Measurements from ENCODE around the gene PARVA.

Gene PARVA

DNA sequence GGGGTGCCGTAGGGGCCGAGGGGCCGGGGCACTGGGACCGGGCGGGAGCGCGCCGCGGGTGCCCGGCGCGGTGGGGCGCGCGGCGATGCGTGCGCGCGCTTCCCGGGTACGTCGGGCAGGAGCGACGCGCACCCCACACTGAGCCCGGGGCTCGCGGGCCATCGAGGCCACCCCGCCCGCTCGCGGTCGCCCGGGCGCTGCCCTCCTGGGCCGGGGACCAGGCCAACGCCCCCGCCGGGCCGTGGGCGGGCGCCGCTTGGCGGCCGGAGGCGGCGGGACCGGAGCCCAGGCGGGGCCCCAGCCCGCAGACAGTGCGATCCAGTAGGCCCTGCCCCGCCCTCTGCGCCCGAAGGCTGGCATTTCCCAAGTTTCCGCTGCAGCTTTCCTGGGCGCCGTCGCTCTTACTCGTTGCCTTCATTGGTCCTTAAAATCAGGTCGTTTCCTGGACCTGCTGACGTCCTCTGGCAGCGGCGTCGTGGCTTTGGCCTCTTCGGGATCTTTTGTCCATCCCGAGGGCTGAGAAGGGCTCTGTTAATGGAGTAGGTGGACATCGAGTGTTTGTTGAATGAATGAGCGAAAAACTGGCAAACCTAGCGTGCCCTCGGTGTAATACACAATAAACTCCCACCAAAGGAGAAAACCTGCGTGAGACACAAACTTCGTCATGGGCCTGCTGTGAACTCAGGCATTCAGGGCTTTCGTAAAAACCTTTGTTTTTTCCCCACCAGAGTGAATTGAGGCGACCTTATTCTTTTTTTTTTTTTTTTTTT is 638 bp downstream of the PARVA start:
- no peak for DNase-seq

DNA sequence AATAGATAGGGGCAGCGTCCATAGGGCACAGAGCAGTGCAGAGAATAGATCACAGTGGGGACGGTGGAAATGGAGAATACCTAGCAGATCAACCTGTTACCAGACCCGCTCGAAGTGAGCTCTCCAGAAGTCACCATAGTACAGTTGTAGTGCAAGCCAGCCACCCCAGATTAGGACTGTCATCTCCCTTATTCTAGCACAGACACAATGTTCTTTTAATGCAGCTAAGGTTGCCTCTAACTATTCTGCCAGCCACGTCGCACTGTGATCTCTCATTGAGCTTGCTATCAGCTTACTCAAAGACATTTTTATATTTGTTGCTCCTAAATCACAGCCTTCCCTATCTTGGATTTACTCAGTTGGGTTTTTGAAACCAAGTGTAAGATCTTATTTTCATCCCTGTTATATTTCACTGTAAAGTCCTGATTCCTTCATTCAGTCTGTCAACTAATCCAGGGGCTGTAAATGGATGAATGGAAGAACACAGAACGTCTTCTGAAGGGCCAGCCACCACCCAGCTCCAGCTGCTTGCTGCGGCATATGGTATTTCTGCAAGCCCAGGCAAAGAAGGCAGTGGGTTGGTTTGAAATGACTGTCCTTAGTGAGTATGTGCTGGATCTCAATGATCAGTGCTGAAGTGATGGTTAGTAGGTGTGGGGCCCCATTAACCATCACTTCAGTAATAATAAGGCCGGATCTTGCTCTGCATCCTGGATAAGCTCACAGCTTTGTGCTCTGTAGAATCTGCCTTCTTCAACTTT is 3.4 kb downstream of the PARVA start:
- no peak for DNase-seq

DNA sequence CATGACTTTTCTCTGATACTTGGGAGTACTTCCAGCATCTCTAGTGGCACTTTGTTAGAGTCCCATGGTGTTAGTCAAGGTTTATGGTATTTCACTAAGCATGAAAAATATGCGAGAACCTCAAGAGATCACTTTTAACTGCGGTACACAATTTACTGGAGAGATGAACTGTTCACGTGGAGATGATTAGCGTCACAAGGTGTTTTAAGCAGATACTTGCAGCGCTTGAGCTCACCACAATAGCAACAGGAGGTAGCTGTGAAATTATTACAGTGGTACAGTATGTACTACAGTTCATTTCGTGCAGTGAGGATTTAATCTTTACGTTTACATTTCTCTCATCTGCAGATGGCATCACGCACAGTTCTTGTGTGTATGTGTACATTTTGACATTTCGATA is 4.5 kb downstream of the PARVA start:
- DNase-seq: no peak

DNA sequence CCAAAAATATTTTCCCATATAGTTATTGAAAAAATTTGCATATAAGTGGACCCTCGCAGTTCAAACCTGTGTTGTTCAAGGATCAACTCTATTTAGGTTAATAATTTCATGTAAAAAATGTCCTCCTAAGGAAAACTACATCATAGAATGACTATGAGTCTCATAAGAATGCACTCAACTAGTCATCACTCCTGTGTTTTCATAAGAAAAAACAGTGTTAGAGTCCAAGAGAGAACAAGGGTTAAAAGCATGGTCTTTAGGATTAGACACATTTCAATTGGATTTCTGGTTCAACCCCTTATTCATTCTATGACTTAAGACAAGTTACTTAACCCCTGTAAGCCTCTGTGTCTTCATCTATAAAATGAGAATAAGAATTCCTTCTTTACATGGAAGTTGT is 5.1 kb downstream of the PARVA start:
- no peak for DNase-seq

DNA sequence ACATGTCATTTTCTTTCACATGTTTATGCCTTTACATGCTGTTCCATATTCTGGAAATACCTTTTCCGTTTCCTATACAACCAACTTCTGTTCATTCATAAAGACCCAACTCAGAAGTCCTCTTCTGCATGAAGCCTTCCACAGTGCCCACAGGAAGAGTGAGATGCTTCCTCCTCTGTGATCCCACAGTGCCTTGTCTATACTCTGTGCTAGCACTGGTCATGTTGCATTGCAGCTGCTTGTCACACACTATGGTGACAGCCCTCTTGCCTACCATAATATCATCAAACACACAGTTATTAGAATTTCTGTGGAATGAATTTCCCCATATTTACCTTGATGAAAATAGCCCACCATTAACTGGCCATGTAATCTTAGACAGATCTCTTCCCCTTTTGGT is 8.9 kb downstream of the PARVA start:
- DNase-seq: no peak

DNA sequence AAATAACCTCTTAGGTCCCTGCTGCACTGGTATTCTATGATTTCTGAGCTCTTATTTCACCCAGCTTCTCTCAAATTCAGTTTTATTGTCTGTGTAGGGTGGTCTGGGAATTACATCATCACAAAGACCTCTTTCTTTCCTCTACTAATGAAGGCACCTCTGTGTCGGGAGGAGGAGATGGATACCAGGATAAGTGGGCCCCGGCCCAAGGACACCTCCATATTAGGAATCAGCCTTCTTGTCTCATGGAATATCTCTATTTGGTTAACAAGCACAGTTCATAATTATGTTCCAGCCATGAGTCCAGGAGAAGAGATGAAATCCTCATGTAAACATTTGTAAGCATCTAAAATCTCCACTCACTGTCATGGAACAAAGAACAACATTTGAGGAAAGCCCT is 9.4 kb downstream of the PARVA start:
- DNase-seq: no peak

DNA sequence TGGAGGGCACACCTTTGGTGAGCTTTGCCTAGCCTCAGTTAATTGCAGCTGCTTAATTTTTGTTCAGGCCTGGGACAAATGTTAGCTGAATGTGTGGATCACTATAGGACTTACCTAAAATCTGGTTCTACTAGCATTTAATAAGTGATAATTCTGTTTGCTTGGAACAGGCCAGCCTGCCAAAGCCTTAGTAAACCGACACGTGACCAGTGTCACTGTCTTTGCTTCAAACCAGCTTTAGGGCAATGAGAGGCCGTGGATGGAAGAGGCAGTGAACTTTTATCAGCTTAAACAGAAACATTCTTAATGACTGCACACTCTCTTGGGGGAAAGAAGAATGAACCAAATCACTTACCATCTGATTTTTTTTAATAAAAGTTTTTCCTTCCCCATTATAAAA is 10.8 kb downstream of the PARVA start:
- DNase-seq: no peak

DNA sequence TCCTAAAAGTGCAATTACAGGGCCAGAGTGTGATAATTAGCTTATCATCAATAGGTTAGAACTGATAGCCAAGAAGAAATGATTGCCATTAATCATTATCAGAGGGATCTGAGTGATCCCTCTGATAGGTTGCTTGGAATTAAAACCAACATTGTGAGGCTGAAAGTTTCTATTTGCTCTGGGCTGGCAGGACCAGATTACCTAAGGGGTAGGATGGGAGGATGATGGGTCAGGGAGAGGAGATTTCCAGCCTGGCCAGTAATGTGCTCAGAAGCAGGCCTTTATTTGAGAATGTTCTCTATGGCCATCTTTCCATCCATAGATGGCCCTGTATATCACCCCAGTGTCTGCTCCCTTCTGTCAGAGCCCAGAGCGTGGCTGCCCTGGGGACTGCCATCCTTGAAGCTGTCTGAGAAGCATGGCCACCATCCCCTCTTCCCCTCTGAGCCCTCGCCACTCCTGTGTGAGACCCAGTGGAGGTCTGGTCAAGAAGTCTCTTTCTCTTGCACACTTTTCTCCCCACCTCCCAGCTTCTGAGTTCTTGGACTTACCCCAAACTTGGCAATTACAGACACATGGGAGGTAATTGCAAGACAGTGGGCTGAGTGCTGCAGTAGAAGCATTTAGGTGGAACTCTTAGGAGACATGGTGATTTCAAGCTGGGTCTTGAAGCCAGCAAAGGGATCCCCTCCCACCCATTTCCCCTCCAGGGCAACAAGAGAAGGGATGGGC is 11.7 kb downstream of the PARVA start:
- DNase-seq: no peak

DNA sequence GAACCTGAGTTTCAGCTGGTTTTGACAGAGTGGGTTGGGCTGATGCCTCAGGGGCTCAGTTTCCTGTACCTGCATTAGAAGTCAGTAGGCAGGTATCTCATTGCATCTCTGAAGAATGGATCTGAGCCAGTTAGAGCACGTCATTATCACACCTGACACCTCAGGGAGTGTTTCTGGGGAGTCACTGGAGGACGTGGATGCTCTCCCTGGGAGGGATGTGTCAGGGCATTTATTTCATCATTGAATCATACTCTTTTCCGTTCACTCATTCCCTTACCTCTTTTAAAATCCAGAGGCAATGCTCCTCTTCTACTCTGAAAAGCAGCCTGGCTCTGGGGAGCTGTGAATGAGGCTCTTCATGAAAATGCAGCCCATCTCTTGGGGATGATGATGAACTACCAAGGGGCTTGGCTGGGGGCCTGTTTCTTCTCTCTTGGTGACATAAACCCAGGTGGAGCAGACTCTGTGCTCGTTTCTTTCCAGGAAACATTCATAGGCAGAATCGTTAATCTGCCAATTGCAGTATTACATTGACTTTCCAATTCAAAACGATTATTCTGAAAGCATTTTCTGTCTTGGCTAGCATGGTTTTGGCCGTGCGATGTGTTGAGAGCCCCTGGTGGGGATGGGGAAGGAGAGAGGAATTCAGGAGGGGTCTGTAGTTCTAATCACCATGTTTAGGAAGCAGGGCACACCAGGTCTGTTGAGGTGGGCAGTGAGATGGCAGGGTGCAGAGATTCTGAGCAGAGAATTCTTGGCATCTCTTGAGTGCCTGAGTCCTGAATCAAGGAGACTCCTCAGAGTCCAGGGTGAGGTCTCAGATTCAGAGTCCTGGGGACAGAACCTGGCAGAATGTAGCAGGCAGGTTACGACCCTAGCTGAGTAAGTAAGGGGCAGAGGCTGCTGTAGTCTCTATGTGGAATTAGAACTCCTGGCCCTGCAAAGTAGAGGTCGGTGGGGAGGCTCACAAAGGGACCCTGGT is 12.6 kb downstream of the PARVA start:
- no peak for DNase-seq

DNA sequence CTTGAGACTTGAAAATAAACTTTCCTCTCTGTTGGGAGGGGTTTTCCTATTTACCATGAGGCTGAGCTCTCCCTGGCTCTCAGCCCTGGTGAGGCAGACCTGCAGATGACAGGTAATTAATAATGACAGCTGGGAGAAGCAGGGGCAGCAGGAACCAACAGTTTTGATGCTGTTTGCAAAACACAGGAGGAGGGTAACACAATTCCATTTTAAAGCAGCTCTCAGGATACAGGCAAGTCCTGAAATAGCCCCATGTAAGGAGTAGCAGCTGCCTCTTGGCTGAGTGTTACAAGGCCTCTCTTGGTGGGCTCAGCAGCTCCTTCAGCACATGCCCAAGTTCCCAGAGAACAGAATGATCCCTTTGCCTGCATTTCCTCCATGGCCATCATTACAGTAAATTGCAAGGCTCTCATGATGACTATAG is 13.3 kb downstream of the PARVA start:
- DNase-seq: no peak

DNA sequence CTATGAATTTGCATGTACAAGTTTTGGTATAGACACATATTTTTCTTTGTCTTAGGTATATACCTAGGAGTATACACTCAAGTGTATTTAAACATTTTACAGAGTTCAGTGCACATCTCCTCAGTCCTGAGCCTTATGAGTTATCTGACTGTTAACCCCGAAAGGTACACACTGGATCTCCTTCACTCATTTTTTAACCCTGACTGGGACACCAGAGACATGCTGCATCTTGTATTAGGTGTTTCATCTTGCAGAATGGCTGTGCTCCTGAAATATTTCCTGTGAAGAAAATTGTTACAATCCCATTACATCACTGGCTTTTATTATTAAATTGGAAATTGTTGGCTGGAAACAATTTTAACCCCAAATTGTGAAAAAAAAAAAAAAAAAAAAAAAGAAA is 15.3 kb downstream of the PARVA start:
- DNase-seq: no peak

DNA sequence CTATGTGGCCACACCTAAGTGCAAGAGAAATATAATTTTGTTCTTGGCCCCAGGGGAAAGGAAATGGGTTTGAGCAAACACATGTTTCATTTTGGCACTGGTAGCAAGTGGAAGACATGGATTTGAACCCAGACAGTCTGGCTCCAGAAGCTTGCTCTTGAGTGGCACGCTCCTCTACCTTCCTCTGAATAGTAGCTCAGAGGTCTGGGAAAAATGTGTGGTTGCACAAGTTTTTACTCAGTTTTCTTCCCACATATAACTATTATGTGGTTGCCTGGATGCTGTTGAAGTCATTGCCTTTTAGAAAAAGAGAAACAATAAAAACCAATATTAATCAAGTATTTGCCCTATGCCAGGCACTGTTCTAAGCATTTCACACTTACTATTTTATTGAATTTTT is 16.3 kb downstream of the PARVA start:
- no peak for DNase-seq

DNA sequence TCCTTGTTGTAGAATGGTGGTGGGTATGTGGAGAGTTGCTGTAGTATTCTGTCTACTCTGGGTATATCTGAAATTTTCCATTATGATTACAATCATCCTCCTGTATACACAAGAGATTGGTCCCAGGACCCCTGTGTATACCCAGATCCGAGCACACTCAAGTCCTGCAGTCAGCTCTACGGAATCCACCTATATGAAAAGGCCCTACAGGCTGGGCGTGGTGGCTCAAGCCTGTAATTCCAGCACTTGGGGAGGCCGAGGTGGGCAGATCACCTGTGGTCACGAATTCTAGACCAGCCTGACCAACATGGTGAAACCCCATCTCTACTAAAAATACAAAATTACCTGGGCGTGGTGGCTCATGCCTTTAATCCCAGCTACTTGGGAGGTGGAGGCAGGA is 17.2 kb downstream of the PARVA start:
- DNase-seq: no peak

DNA sequence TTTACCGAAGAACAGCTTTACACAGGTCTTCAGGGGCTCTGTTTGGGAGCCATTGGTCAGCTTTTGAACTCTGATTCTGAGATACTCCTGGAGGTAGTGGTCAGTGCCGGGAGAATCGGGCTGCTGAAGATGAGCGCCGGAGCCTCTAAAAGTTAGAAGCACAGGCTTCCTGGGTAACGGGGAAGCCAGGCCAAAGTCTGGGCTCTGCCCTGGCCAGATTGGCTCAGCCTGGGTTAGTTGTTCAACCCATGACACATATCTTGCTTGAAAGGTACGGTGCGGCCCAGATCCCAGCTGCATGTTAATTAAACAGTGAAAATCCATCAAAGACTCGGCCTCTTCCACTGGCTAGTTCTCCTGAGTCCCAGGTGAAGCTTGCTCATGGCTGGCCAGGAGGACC is 18.0 kb downstream of the PARVA start:
- DNase-seq: no peak

DNA sequence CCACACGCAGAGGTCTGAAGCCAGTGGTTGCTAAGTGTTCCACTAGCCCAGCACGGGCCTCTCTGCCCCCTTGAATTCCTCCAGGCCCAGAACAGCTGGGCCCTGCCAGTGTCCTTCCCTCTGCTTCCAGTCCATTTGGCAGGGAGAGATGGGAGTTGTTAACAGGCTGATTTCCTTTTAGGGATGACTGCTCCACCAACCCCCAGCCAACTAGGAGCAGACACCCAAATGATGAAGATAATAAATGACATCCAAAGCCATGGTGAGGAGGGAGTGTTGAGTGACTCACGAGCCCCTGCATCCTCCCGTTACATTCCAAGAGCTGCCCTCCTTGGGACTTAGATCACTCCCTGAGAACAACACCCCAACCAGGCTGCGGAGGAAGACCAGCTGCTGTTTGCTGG is 20.6 kb downstream of the PARVA start:
- DNase-seq: no peak

DNA sequence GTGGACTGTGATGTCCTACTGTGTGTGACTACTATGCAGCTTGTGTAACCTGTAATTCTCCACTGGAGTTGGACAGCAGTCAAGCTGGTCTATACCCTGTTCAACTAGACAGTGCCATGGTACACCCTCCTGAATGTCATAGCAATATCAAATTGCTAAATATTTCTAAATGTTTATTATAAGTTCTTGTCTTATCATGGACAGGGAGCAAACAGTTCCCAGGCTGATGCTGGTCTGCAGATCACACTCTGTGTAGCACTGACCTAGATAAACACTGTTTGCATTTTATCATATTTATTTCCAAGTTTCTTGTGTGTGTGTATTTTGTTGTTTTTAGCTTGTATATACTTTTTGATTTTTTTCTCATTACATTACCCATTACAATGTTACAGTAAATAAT is 22.0 kb downstream of the PARVA start:
- DNase-seq: no peak

DNA sequence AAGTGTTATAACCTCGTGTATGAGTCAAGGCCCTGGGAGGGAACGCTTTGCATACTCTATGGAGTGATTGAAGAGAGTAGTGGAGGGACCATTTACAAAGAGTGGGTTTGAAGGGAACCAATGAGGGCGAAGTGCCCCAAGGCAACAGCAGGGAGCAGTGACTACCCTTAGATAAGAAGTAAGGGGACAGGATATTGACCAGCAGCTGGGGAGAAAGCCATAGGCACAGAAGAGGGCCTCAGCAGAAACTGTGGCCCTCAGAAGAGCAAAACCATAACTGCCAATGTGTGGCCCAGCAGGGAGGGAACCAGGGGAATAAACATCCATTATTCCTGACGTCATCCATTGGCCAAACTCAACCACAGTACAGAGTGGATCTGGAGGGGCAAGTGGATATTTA is 24.7 kb downstream of the PARVA start:
- DNase-seq: no peak

DNA sequence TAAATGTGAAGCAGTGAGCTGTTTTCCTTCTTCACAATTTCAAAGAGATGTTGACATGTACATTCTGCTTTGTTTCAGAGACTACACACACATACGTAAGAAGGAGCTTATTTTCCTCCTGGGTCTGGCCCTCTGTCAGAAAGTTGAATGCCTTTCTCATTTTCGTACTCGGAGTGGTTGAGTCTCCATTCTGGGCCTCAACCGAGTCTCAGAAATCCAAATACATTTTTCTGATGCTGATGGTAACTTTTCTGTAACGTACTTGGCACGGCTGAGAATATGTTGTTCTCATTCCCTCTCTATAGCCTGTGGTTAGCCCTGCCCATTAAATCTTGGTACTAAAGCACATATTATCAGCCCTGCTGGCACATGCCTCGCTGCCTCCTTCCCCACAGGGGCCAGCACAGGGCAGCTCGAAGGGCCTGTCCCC is 25.3 kb downstream of the PARVA start:
- no peak for DNase-seq

DNA sequence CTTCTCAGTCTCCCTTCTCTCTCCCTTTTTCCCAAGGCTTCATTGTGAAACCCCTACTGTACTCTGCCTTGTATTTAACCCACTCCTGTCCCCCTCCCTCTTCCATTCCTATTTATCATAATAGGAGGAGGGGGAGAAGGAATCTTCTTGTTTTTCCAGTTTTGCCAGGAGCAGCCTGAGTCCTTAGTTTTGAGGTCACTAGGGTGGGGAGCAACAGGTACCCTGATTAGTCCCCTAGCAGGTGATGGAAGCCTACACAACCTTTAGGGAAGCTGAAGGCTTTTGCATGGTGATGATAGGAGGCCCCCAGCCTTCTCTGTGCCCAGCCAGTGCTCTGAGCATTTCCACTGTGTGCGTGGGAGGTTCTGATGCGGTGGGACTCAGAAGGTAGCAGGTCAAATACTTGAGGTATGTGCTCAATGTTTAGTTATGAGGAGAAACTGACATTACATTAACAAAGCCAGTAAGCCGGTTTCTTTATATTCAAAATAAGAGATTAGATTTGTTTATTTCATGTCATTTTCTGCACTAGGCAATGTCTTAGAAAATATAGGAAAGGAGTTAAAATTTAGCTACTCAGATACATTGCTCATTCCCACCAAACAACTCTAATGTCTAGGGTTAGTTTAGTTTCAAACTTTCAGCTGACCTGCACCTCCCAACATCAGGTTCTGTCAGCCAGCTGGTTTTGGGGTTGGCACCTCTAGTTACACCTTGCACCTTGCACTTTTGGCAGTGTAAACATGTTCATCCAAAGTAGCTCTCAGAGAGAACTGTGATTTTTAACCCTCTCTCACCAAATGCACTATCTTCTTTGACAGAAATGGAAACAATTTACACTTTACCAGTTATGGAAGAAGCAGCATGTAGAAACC is 26.0 kb downstream of the PARVA start:
- DNase-seq: no peak

DNA sequence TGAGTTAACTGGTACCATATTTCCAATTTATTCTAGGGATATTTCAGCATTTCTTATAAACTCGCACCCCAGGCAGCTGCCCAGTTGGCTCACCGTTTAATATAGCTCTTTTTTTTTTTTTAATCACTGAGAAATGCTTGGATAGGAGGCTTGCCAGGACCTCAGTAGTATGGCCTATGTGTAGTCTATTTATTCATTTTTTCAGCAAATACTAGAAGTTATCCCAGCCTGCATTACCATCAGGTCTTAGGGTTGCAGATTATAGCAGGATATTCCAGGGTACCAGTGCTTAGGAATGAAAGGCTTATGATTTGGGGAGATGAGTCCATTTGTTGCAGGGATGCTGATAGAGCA is 26.6 kb downstream of the PARVA start:
- DNase-seq: no peak

DNA sequence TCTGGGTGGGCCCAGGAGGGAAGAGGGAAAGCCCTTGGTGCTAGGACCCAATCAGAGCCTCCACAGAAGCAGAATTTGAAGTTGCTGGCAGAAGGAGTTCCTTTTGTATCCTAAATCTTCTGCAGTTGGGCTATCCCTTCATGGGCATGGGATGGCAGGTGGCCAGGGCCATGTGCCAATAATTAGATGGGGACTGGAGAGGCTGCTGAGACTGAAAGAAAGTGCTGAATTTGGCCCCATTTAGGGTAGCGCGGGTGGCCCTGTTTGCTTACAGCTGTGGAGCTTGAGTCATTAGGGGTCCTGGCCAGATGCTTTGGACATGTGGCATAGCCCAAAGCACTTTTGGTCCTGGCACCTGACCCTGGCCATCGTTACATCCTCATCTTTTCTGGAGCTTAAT is 27.1 kb downstream of the PARVA start:
- no peak for DNase-seq
